Keratinocyte (primary cell): ENCODE measurements around the gene CEP43. TPM values are rescaled to one million over a fixed set of nuclear protein-coding genes. Genes with fewer than 3 reads are reported as not detected.

Experiments used
- DNase-seq: peaks from one replicate; pipeline ENCODE4 v3.0.0-alpha.2; 2011; ENCODE audit warnings: low read depth, missing footprints, low spot score
- FAIRE-seq: peaks from 2 replicates; lab custom pipeline; 2011; peaks lifted over from hg19 to GRCh38; lab: Jason Lieb, UNC
- H2AFZ ChIP-seq: 2 replicates; pipeline ENCODE4 v1.6.0; 2012; ENCODE audit warnings: low read length, control low read depth, inconsistent platforms; ENCODE audit not compliant: control insufficient read depth
- H3K27ac ChIP-seq: 2 replicates; pipeline ENCODE4 v1.5.1; 2011; ENCODE audit warnings: low read length; ENCODE audit not compliant: control insufficient read depth, insufficient read depth
- H3K27me3 ChIP-seq: 3 replicates; pipeline ENCODE4 v1.6.0; 2011; ENCODE audit warnings: low read length; ENCODE audit not compliant: control insufficient read depth, insufficient read depth; ENCODE audit errors: extremely low read depth
- H3K36me3 ChIP-seq, 2 experiments: 2 replicates in 1 of 2; 3 replicates in 1 of 2; pipeline ENCODE4 v1.5.1; 2011; ENCODE audit warnings: low read length in 2 of 2, mild to moderate bottlenecking in 1 of 2; ENCODE audit not compliant: control insufficient read depth in 2 of 2, insufficient read depth in 2 of 2; ENCODE audit errors: extremely low read depth in 1 of 2
- H3K4me1 ChIP-seq: 3 replicates; pipeline ENCODE4 v1.5.1; 2011; ENCODE audit warnings: low read length; ENCODE audit not compliant: control insufficient read depth, insufficient read depth; ENCODE audit errors: extremely low read depth
- H3K4me2 ChIP-seq: 3 replicates; pipeline ENCODE4 v1.6.0; 2011; ENCODE audit warnings: low read depth, low read length; ENCODE audit not compliant: control insufficient read depth, insufficient read depth; ENCODE audit errors: extremely low read depth
- H3K4me3 ChIP-seq, 3 experiments: fragments of 200-600 bp in 1 of 3; sonication (generic) in 1 of 3; 2 replicates in 2 of 3; 3 replicates in 1 of 3; pipeline ENCODE4 v1.5.1; 2011 to 2016; ENCODE audit warnings: low read length in 3 of 3, mild to moderate bottlenecking in 3 of 3, control low read depth in 2 of 3, inconsistent platforms in 1 of 3, low read depth in 1 of 3, mixed read lengths in 1 of 3, mixed run types in 1 of 3, moderate library complexity in 1 of 3; ENCODE audit not compliant: control insufficient read depth in 2 of 3, insufficient read depth in 2 of 3; ENCODE audit errors: extremely low read depth in 1 of 3
- H3K79me2 ChIP-seq: 2 replicates; pipeline ENCODE4 v1.6.0; 2012; ENCODE audit warnings: low read length; ENCODE audit not compliant: control insufficient read depth, insufficient read depth
- H3K9ac ChIP-seq: 3 replicates; pipeline ENCODE4 v1.6.0; 2011; ENCODE audit warnings: low read length; ENCODE audit not compliant: control insufficient read depth, insufficient read depth; ENCODE audit errors: extremely low read depth
- H3K9me1 ChIP-seq: 3 replicates; pipeline ENCODE4 v1.6.0; 2011; ENCODE audit warnings: low read length; ENCODE audit not compliant: control insufficient read depth, insufficient read depth; ENCODE audit errors: extremely low read depth
- H3K9me3 ChIP-seq: 2 replicates; pipeline ENCODE4 v1.5.1; 2012; ENCODE audit warnings: low read depth, low read length; ENCODE audit not compliant: control insufficient read depth
- H4K20me1 ChIP-seq: 3 replicates; pipeline ENCODE4 v1.6.0; 2011; ENCODE audit warnings: low read length; ENCODE audit not compliant: control insufficient read depth, insufficient read depth; ENCODE audit errors: extremely low read depth
- CTCF ChIP-seq, 3 experiments: IDR thresholded peaks in 1 of 3; conservative IDR thresholded peaks in 1 of 3; optimal IDR thresholded peaks in 1 of 3; 2 replicates in 2 of 3; 3 replicates in 1 of 3; pipeline versions ENCODE3 to v1.5.1; 2011; ENCODE audit warnings: low read length in 3 of 3, mild to moderate bottlenecking in 3 of 3, moderate library complexity in 2 of 3, control low read depth in 1 of 3, inconsistent platforms in 1 of 3; ENCODE audit not compliant: insufficient read depth in 2 of 3; ENCODE audit errors: extremely low read depth in 1 of 3
- EZH2 ChIP-seq: IDR thresholded peaks from one replicate; pipeline ENCODE4 v1.6.1; 2012; ENCODE audit warnings: inconsistent platforms, mild to moderate bottlenecking, low read length, moderate library complexity
- dilution Hi-C: fragments of 300-500 bp; cut with MboI; formaldehyde crosslinking; loops from one replicate; pipeline ENCODE4 v1.7.0; 2020; ENCODE audit warnings: low sequenced_read_pairs; ENCODE audit not compliant: extremely low pct_ligation_motif_present
- polyA plus RNA-seq, 5 experiments: library from polyadenylated mRNA; depleted of rRNA in 3 of 5; stranded (reverse) in 3 of 5; stranded (forward) in 1 of 5; unstranded in 1 of 5; fragments of >200 nt; gene quantifications; 1 replicate in 1 of 5; 2 replicates in 3 of 5; 3 replicates in 1 of 5; pipeline versions ENCODE4 v1.2.1 to v1.2.3, GENCODE V29; 2011 to 2012; ENCODE audit warnings: missing spikeins in 2 of 5, low read depth in 1 of 5, low replicate concordance in 1 of 5

Gene CEP43
- polyA plus RNA-seq, 1 donor (not counting 4 experiments of a cell fraction or from before 2014, with no cell fraction given), result 18.4 TPM

- Histone ChIP-seq H3K36me3 (peaks cover 0 to 1% of the 10 kb centered on the region in 2 experiments), H3K4me2 (no peak overlapping the region), H3K9me1 (no peaks in the 10 kb centered on the region), H2AFZ (no peak overlapping the region), H3K27me3 (no peaks in the 10 kb centered on the region), H3K4me1 (peaks cover 7% of the 10 kb centered on the region), H3K9me3 (no peaks in the 10 kb centered on the region), H3K4me3 (no peak overlapping the region), H4K20me1 (no peaks in the 10 kb centered on the region), H3K27ac (no peak overlapping the region), H3K9ac (no peak overlapping the region), H3K79me2 (peaks cover 7% of the 10 kb centered on the region)
- DNase-seq (no peak), FAIRE-seq (no peak)
- no peak for TF ChIP-seq CTCF (optimal IDR thresholded peaks at IDR 0.05 in 1 of 3, IDR thresholded peaks at IDR 0.05 in 1 of 3, conservative IDR thresholded peaks at IDR 0.05 in 1 of 3; ENCODE audit: extremely low read depth in 1 of 3, insufficient read depth in 2 of 3, low read length in 3 of 3)
- TF ChIP-seq EZH2, result no peak
- dilution Hi-C loops, result no loop called here
These were observed 11.3 kb upstream of the CEP43 start for GRCh38 chr6:166987930-166988329.

GRCh38 chr6:166988674-166989201 lies 10.5 kb upstream of the CEP43 start:
- FAIRE-seq, result no peak
- no peak overlapping the region for H3K27ac ChIP-seq
- H3K4me2 ChIP-seq, result no peak overlapping the region
- no peaks in the 10 kb centered on the region for H4K20me1 ChIP-seq
- DNase-seq, result no peak
- no peaks in the 10 kb centered on the region for H3K9me1 ChIP-seq
- no peak overlapping the region for H3K9ac ChIP-seq
- no peaks in the 10 kb centered on the region for H3K36me3 ChIP-seq
- no peaks in the 10 kb centered on the region for H3K27me3 ChIP-seq
- no peak overlapping the region for H3K4me3 ChIP-seq
- no peak overlapping the region for H2AFZ ChIP-seq
- H3K79me2 ChIP-seq, result peaks cover 7% of the 10 kb centered on the region
- dilution Hi-C loops, result no loop called here
- H3K9me3 ChIP-seq, result no peaks in the 10 kb centered on the region
- TF ChIP-seq EZH2, result no peak
- no peak for TF ChIP-seq CTCF (optimal IDR thresholded peaks at IDR 0.05 in 1 of 3, IDR thresholded peaks at IDR 0.05 in 1 of 3, conservative IDR thresholded peaks at IDR 0.05 in 1 of 3; ENCODE audit: extremely low read depth in 1 of 3, insufficient read depth in 2 of 3, low read length in 3 of 3)
- H3K4me1 ChIP-seq, result peaks cover 7% of the 10 kb centered on the region
